GM23248 (cell line): ENCODE measurements around the gene ZBTB7C. TPM values are rescaled to one million over a fixed set of nuclear protein-coding genes. Genes with fewer than 3 reads are reported as not detected.

Source experiments
- DNase-seq: peaks from one replicate; pipeline ENCODE4 v3.0.0-alpha.2; 2015
- H2AFZ ChIP-seq: fragments of 200-600 bp; sonication (generic); 2 replicates; pipeline ENCODE4 v1.6.1; 2016; ENCODE audit warnings: antibody characterized with exemption
- H3F3A ChIP-seq: fragments of 200-600 bp; sonication (generic); 2 replicates; pipeline ENCODE4 v1.6.1; 2016; ENCODE audit warnings: mild to moderate bottlenecking, antibody characterized with exemption, mixed run types; ENCODE audit not compliant: insufficient read depth
- H3K27ac ChIP-seq: fragments of 200-600 bp; sonication (generic); 2 replicates; pipeline ENCODE4 v1.5.1; 2016; ENCODE audit warnings: mild to moderate bottlenecking
- H3K27me3 ChIP-seq: fragments of 200-600 bp; sonication (generic); replicated peaks from 2 replicates; pipeline ENCODE4 v1.6.1; 2016; ENCODE audit warnings: mild to moderate bottlenecking; ENCODE audit not compliant: insufficient read depth
- H3K36me3 ChIP-seq: fragments of 200-600 bp; sonication (generic); 2 replicates; pipeline ENCODE4 v1.6.1; 2016; ENCODE audit warnings: low read depth, mild to moderate bottlenecking
- H3K4me1 ChIP-seq: fragments of 200-600 bp; sonication (generic); 2 replicates; pipeline ENCODE4 v1.6.1; 2016; ENCODE audit warnings: mild to moderate bottlenecking; ENCODE audit not compliant: insufficient read depth
- H3K4me2 ChIP-seq: fragments of 200-600 bp; sonication (generic); one replicate; pipeline ENCODE4 v1.6.1; 2016; ENCODE audit warnings: mild to moderate bottlenecking; ENCODE audit not compliant: unreplicated experiment
- H3K4me3 ChIP-seq: fragments of 200-600 bp; sonication (generic); 2 replicates; pipeline ENCODE4 v1.5.1; 2016; ENCODE audit warnings: mild to moderate bottlenecking
- H3K79me2 ChIP-seq: fragments of 200-600 bp; sonication (generic); 2 replicates; pipeline ENCODE4 v1.6.1; 2016; ENCODE audit warnings: mild to moderate bottlenecking; ENCODE audit not compliant: insufficient read depth
- H3K9ac ChIP-seq: fragments of 200-600 bp; sonication (generic); 2 replicates; pipeline ENCODE4 v1.6.1; 2016; ENCODE audit warnings: mild to moderate bottlenecking
- H3K9me2 ChIP-seq: fragments of 200-600 bp; sonication (generic); 2 replicates; pipeline ENCODE4 v1.6.1; 2016; ENCODE audit warnings: mixed run types, mild to moderate bottlenecking, moderate library complexity; ENCODE audit not compliant: insufficient read depth
- H3K9me3 ChIP-seq: fragments of 200-600 bp; sonication (generic); one replicate; pipeline ENCODE4 v1.6.1; 2017; ENCODE audit warnings: low read depth
- H4K20me1 ChIP-seq: fragments of 200-600 bp; sonication (generic); 2 replicates; pipeline ENCODE4 v1.6.0; 2016; ENCODE audit not compliant: insufficient read depth
- EZH2 ChIP-seq: fragments of 200-600 bp; sonication (generic); IDR thresholded peaks from 2 replicates; pipeline ENCODE4 v1.6.1; 2018; ENCODE audit warnings: antibody characterized with exemption, mild to moderate bottlenecking; ENCODE audit not compliant: insufficient read depth, poor library complexity, severe bottlenecking
- EZH2phosphoT487 ChIP-seq: fragments of 200-600 bp; sonication (generic); IDR thresholded peaks from 2 replicates; pipeline ENCODE4 v1.6.1; 2018; ENCODE audit warnings: antibody characterized with exemption, moderate library complexity, mild to moderate bottlenecking, low read depth; ENCODE audit not compliant: insufficient read depth
- WGBS, 2 experiments: methylation state at CpG; one replicate each; pipeline ENCODE4 v1.1.6; 2015 to 2017; ENCODE audit warnings: low lambda C conversion rate in 2 of 2, low coverage in 1 of 2; ENCODE audit errors: missing lambda C conversion rate in 2 of 2; 5-methylcytosine and 5-hydroxymethylcytosine counted together
- in situ Hi-C: fragments of 300-500 bp; cut with MboI; formaldehyde crosslinking; loops from 2 replicates; pipeline ENCODE4 v1.15.0; 2020
- polyA plus RNA-seq: library from polyadenylated mRNA; unstranded; fragments of >200 nt; fragmentation: Nextera tagmentation; extraction: Ambion mirVana; gene quantifications from 2 replicates; pipeline ENCODE4 v1.2.1, GENCODE V29; 2016
- total RNA-seq: library from RNA; depleted of rRNA; stranded (reverse); fragments of >200 nt; shearing (Covaris generic); gene quantifications from 2 replicates; pipeline ENCODE4 v1.2.3, GENCODE V29; 2014

The ZBTB7C gene
- total and polyA plus RNA-seq, 2 experiments from 2014 or later, result not detected

- no peak for DNase-seq
- no peak overlapping the region for H3K27ac ChIP-seq
- H3K4me3 ChIP-seq, result no peak overlapping the region
- no peaks in the 10 kb centered on the region for H3K36me3 ChIP-seq
- no peak for TF ChIP-seq EZH2phosphoT487
- no peak for TF ChIP-seq EZH2
- no peaks in the 10 kb centered on the region for H3K79me2 ChIP-seq
- H3F3A ChIP-seq, result no peaks in the 10 kb centered on the region
- WGBS, 2 experiments, result 95 to 100% methylated on average over 2 of the region's 2 CpGs
- H3K9me2 ChIP-seq, result no peaks in the 10 kb centered on the region
- H3K9ac ChIP-seq, result no peak overlapping the region
- no peaks in the 10 kb centered on the region for H3K4me1 ChIP-seq
- H2AFZ ChIP-seq, result no peak overlapping the region
- H4K20me1 ChIP-seq, result no peaks in the 10 kb centered on the region
- H3K4me2 ChIP-seq, result no peak overlapping the region
- H3K27me3 ChIP-seq, result peaks cover 3% of the 10 kb centered on the region; the same call in 1 of the 2 replicates
- no peaks in the 10 kb centered on the region for H3K9me3 ChIP-seq
- in situ Hi-C loops, result no loop called here
These were observed 240.3 kb downstream of the ZBTB7C start for GRCh38 chr18:48168861-48169260.

GRCh38 chr18:48167897-48168253 lies 241.3 kb downstream of the ZBTB7C start:
- DNase-seq, result no peak
- Histone ChIP-seq H3K27me3 (no peaks in the 10 kb centered on the region; the same call in 1 of the 2 replicates), H3K4me1 (no peaks in the 10 kb centered on the region), H3K9ac (no peak overlapping the region), H3K36me3 (no peaks in the 10 kb centered on the region), H3K4me2 (no peak overlapping the region), H3K4me3 (no peak overlapping the region), H3K79me2 (no peaks in the 10 kb centered on the region), H2AFZ (no peak overlapping the region), H4K20me1 (no peaks in the 10 kb centered on the region), H3K27ac (no peak overlapping the region), H3F3A (no peaks in the 10 kb centered on the region), H3K9me3 (no peaks in the 10 kb centered on the region), H3K9me2 (no peaks in the 10 kb centered on the region)
- TF ChIP-seq EZH2phosphoT487, result no peak
- TF ChIP-seq EZH2, result no peak
- in situ Hi-C loops, result no loop called here
- 73 to 79% methylated on average over 5 of the region's 5 CpGs for WGBS, 2 experiments

- Histone ChIP-seq H3K9me3 (no peaks in the 10 kb centered on the region), H3K27me3 (no peaks in the 10 kb centered on the region; the same call in 1 of the 2 replicates), H2AFZ (no peak overlapping the region), H3K9ac (no peak overlapping the region), H3K27ac (no peak overlapping the region), H3K9me2 (no peaks in the 10 kb centered on the region), H3K79me2 (no peaks in the 10 kb centered on the region), H3K36me3 (no peaks in the 10 kb centered on the region), H3K4me1 (no peaks in the 10 kb centered on the region), H3K4me2 (no peak overlapping the region), H3K4me3 (no peak overlapping the region), H3F3A (peaks cover 6% of the 10 kb centered on the region; the same call in 1 of the 2 replicates), H4K20me1 (no peaks in the 10 kb centered on the region)
- TF ChIP-seq EZH2, result no peak
- no peak for TF ChIP-seq EZH2phosphoT487
- DNase-seq, result no peak
- WGBS, 2 experiments, result 73 to 82% methylated on average over 8 of the region's 8 CpGs
- in situ Hi-C loops, result no loop called here
These were observed 242.8 kb downstream of the ZBTB7C start for GRCh38 chr18:48166336-48166875.

- no peaks in the 10 kb centered on the region for H3K79me2 ChIP-seq
- no peak overlapping the region for H3K4me3 ChIP-seq
- no peak for DNase-seq
- H4K20me1 ChIP-seq, result no peaks in the 10 kb centered on the region
- H3F3A ChIP-seq, result peaks cover 6% of the 10 kb centered on the region; the same call in 1 of the 2 replicates
- H2AFZ ChIP-seq, result no peak overlapping the region
- H3K9ac ChIP-seq, result no peak overlapping the region
- H3K4me2 ChIP-seq, result no peak overlapping the region
- no peak for TF ChIP-seq EZH2phosphoT487
- TF ChIP-seq EZH2, result no peak
- H3K4me1 ChIP-seq, result 0 out of 2 replicates have a peak, but pooled peaks cover 4% of the 10 kb centered on the region
- no peaks in the 10 kb centered on the region; the same call in 1 of the 2 replicates for H3K27me3 ChIP-seq
- no peak overlapping the region for H3K27ac ChIP-seq
- no peaks in the 10 kb centered on the region for H3K9me3 ChIP-seq
- no peaks in the 10 kb centered on the region for H3K9me2 ChIP-seq
- in situ Hi-C loops, result no loop called here
- 87 to 92% methylated on average over 12 to 13 of the region's 13 CpGs for WGBS, 2 experiments
- no peaks in the 10 kb centered on the region for H3K36me3 ChIP-seq
These were observed 243.9 kb downstream of the ZBTB7C start for GRCh38 chr18:48165111-48165866.
